Suprapubic skin (tissue), 4 donors: ENCODE results near the gene FGF5.

ENCODE experiments used
- EP300 ChIP-seq: sonication (generic); formaldehyde crosslinking; IDR thresholded peaks from one replicate; pipeline ENCODE4 v1.6.1; 2017; ENCODE audit warnings: antibody characterized with exemption
- POLR2A ChIP-seq, 2 donors: fragments of 450-650 bp; IDR thresholded peaks; one replicate each; pipeline ENCODE4 v1.6.1; 2017; ENCODE audit warnings: antibody characterized with exemption in 2 of 2, mild to moderate bottlenecking in 2 of 2, moderate library complexity in 2 of 2
- POLR2AphosphoS5 ChIP-seq, 3 donors: sonication (generic); formaldehyde crosslinking; IDR thresholded peaks; one replicate each; pipeline ENCODE4 v1.6.1; 2017; ENCODE audit warnings: antibody characterized with exemption in 3 of 3
- TF ChIP-seq, protein P1 (sequence below), 2 donors: fragments of 200-600 bp in 1 of 2; fragments of 450-650 bp in 1 of 2; sonication (generic) in 1 of 2; IDR thresholded peaks; one replicate each; pipeline ENCODE4 v1.5.1; 2016 to 2019; ENCODE audit warnings: antibody characterized with exemption in 2 of 2, mild to moderate bottlenecking in 1 of 2, moderate library complexity in 1 of 2

DNA sequence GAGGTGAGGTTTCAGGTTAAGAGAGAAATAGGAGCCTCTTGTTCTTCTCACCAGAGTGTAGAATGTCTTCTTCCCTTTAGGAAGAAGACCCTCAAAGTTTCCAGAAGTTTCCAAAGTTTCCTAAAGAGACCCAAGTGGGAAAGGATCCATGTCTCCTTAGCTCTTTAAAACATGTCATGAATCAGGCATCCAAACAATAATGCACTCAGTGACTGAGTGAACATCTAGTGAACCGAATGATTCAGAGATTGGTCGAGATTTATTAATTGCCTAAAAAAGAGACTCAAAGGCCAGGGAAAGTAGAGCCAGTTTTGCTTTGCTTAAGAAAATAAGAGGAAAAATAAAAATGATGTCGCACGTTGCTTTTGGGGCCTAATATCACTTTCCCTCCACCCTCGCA is 29.4 kb downstream of the FGF5 start:
- TF ChIP-seq, protein P1, sequence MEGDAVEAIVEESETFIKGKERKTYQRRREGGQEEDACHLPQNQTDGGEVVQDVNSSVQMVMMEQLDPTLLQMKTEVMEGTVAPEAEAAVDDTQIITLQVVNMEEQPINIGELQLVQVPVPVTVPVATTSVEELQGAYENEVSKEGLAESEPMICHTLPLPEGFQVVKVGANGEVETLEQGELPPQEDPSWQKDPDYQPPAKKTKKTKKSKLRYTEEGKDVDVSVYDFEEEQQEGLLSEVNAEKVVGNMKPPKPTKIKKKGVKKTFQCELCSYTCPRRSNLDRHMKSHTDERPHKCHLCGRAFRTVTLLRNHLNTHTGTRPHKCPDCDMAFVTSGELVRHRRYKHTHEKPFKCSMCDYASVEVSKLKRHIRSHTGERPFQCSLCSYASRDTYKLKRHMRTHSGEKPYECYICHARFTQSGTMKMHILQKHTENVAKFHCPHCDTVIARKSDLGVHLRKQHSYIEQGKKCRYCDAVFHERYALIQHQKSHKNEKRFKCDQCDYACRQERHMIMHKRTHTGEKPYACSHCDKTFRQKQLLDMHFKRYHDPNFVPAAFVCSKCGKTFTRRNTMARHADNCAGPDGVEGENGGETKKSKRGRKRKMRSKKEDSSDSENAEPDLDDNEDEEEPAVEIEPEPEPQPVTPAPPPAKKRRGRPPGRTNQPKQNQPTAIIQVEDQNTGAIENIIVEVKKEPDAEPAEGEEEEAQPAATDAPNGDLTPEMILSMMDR (IDR thresholded peaks at IDR 0.05): no peak
- no peak for TF ChIP-seq POLR2AphosphoS5 (IDR thresholded peaks at IDR 0.05)
- TF ChIP-seq EP300: no peak
- TF ChIP-seq POLR2A (IDR thresholded peaks at IDR 0.05): no peak
